Measurements from ENCODE around the gene PPP6R1. TPM values are rescaled to one million over a fixed set of nuclear protein-coding genes. Genes with fewer than 3 reads are reported as not detected.

The PPP6R1 gene
- total RNA-seq, 2 experiments from 2014 or later = 89.6 to 161 TPM

GRCh38 chr19:55227241-55228014 lies 31.4 kb downstream of the PPP6R1 start:
- H4K20me1 ChIP-seq (ENCODE audit: insufficient read depth, low read length) = no peaks in the 10 kb centered on the region; the same call in 1 of the 2 replicates
- H3K36me3 ChIP-seq (ENCODE audit: insufficient read depth, low read length) = peaks cover 99% of the 10 kb centered on the region
- no TSS peak for BruUV-seq (replicated peaks)

GRCh38 chr19:55226788-55227187 lies 32.0 kb downstream of the PPP6R1 start:
- no peak overlapping the region for H3K27ac ChIP-seq (ENCODE audit: low read depth, low read length, poor library complexity, severe bottlenecking)
- no peak overlapping the region for H3K4me3 ChIP-seq (ENCODE audit: low read depth, low read length, poor library complexity, severe bottlenecking)
- TF ChIP-seq CTCF (conservative IDR thresholded peaks at IDR 0.05; ENCODE audit: low read length) = no peak
- TF ChIP-seq EZH2phosphoT487 (IDR thresholded peaks at IDR 0.05; ENCODE audit: borderline replicate concordance, low read depth, low read length) = no peak
- intact Hi-C loops (cut with micrococcal nuclease; ENCODE audit: unreplicated experiment) = no loop called here
- no TSS peak for BruUV-seq (replicated peaks)
- H3K79me2 ChIP-seq (ENCODE audit: insufficient read depth, low read depth, low read length) = no peaks in the 10 kb centered on the region
- no peaks in the 10 kb centered on the region for H3K9me3 ChIP-seq (ENCODE audit: low read length)
- no peak overlapping the region for H2AFZ ChIP-seq (ENCODE audit: low read length)
- H3K36me3 ChIP-seq (ENCODE audit: insufficient read depth, low read length) = peaks cover 99% of the 10 kb centered on the region
- ChIA-PET POLR2A (no interaction called here), CTCF (ENCODE audit: unreplicated experiment) (no interaction called here)
- H3K9me2 ChIP-seq (ENCODE audit: insufficient read depth, low read length) = no peaks in the 10 kb centered on the region
- no peaks in the 10 kb centered on the region; the same call in 1 of the 2 replicates for H4K20me1 ChIP-seq (ENCODE audit: insufficient read depth, low read length)
- no peaks in the 10 kb centered on the region for H3K4me1 ChIP-seq (ENCODE audit: insufficient read depth, low read length, poor library complexity, severe bottlenecking)
- DNase-seq (ENCODE audit: low spot score) = no peak
- H3K4me2 ChIP-seq (ENCODE audit: low read length) = no peak overlapping the region

More at GRCh38 chr19:55227241-55228014, 31.4 kb downstream of the PPP6R1 start:
- no peak for DNase-seq (ENCODE audit: low spot score)
- Histone ChIP-seq H3K4me1 (ENCODE audit: insufficient read depth, low read length, poor library complexity, severe bottlenecking) (no peaks in the 10 kb centered on the region), H3K27ac (ENCODE audit: low read depth, low read length, poor library complexity, severe bottlenecking) (no peak overlapping the region), H3K9me3 (ENCODE audit: low read length) (no peaks in the 10 kb centered on the region), H3K79me2 (ENCODE audit: insufficient read depth, low read depth, low read length) (no peaks in the 10 kb centered on the region), H2AFZ (ENCODE audit: low read length) (no peak overlapping the region), H3K9me2 (ENCODE audit: insufficient read depth, low read length) (no peaks in the 10 kb centered on the region), H3K4me2 (ENCODE audit: low read length) (no peak overlapping the region), H3K4me3 (ENCODE audit: low read depth, low read length, poor library complexity, severe bottlenecking) (no peak overlapping the region)
- intact Hi-C loops (cut with micrococcal nuclease; ENCODE audit: unreplicated experiment) = no loop called here
- TF ChIP-seq CTCF (conservative IDR thresholded peaks at IDR 0.05; ENCODE audit: low read length) = no peak
- ChIA-PET CTCF (ENCODE audit: unreplicated experiment) (no interaction called here), POLR2A (interaction anchor here (0.6 kb wide), 1 partner anchor 32 kb away, joined by 3 read pairs; no protein-coding TSS in a partner anchor)

- H2AFZ ChIP-seq (ENCODE audit: low read length) = no peak overlapping the region
- BruUV-seq (replicated peaks) = no TSS peak
- ChIA-PET POLR2A (no interaction called here), CTCF (ENCODE audit: unreplicated experiment) (no interaction called here)
- H3K4me2 ChIP-seq (ENCODE audit: low read length) = no peak overlapping the region
- no peaks in the 10 kb centered on the region; the same call in 1 of the 2 replicates for H4K20me1 ChIP-seq (ENCODE audit: insufficient read depth, low read length)
- DNase-seq (ENCODE audit: low spot score) = no peak
- H3K9me2 ChIP-seq (ENCODE audit: insufficient read depth, low read length) = no peaks in the 10 kb centered on the region
- intact Hi-C loops (cut with micrococcal nuclease; ENCODE audit: unreplicated experiment) = no loop called here
- H3K4me1 ChIP-seq (ENCODE audit: insufficient read depth, low read length, poor library complexity, severe bottlenecking) = no peaks in the 10 kb centered on the region
- no peak overlapping the region for H3K27ac ChIP-seq (ENCODE audit: low read depth, low read length, poor library complexity, severe bottlenecking)
- TF ChIP-seq CTCF (conservative IDR thresholded peaks at IDR 0.05; ENCODE audit: low read length) (no peak), EZH2phosphoT487 (IDR thresholded peaks at IDR 0.05; ENCODE audit: borderline replicate concordance, low read depth, low read length) (no peak)
- no peaks in the 10 kb centered on the region for H3K79me2 ChIP-seq (ENCODE audit: insufficient read depth, low read depth, low read length)
- no peaks in the 10 kb centered on the region for H3K9me3 ChIP-seq (ENCODE audit: low read length)
- H3K36me3 ChIP-seq (ENCODE audit: insufficient read depth, low read length) = peaks cover 99% of the 10 kb centered on the region
- no peak overlapping the region for H3K4me3 ChIP-seq (ENCODE audit: low read depth, low read length, poor library complexity, severe bottlenecking)
These were observed 32.5 kb downstream of the PPP6R1 start for GRCh38 chr19:55226273-55226672.

All from OCI-LY7 (cell line).